CD4-positive, alpha-beta T cell treated with Interleukin-12 subunit alpha and Interleukin-12 subunit beta, for 1 hour (primary cell): ENCODE results near the gene THADA.

Source experiments
- DNase-seq: peaks from one replicate; pipeline ENCODE4 v3.0.0-alpha.2; 2020

THADA gene

GRCh38 chr2:43438858-43439655 lies 156.8 kb downstream of the THADA start:
- no peak for DNase-seq

- no peak for DNase-seq
These were observed 157.5 kb downstream of the THADA start for GRCh38 chr2:43438342-43438741.

- no peak for DNase-seq
These were observed 158.5 kb downstream of the THADA start for GRCh38 chr2:43437363-43437762.

DNA sequence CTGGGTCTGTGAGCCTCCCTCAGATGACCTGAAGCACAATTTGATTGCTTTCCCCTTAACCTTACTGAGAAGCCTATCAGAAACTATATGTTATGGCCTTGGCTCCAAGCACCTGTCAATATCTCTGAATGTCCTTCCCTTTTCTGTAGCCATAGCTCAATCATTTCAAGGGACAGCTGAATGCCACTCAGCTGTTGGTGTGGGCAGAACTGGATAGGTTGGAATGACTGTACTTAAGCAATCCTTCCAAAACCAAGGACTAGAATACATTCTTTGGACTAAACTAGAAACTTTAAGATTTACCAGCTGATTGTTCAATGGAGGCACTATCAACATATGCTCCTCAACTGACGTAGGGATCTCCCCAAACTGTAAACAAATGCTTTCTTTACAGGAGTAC lies 159.4 kb downstream of the THADA start:
- DNase-seq = no peak

GRCh38 chr2:43435746-43436145 lies 160.1 kb downstream of the THADA start:
- DNase-seq = no peak

GRCh38 chr2:43430489-43430888 lies 165.3 kb downstream of the THADA start:
- DNase-seq = no peak

DNA sequence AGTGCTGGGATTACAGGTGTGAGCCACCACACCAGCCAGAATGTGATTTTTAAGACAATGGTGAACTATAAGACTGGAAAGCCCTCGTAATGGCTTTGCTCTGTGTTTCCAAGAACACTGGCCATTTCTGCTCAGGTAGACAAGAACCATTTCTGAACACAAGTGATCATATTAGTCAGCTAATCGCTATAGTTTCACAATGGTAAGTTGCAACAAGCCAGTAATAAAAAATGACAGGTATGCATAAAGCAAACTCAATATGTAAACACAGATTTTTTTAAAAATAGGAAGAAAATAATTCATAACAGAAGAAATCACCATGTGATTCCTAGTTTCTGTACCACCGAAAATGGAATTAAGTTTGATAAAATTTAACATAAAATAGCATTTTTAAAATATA lies 166.5 kb downstream of the THADA start:
- no peak for DNase-seq

DNA sequence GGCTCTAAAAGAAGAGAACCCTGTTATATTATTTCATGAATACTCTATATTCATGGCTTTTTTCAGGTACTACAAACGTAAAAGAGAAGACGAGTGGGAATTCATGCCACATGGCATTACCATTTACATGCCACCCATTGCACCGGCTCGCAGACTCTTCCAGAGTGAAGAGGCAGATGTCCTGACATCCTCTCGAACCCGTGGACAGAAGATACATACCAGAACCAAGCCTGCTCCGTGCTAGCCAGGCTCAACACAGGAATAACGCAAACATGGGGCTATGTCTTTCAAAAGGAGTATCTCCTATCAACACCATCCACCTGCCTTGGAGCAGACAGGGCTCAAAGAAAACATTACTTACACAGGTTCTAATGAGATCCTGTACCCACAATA lies 168.8 kb downstream of the THADA start:
- no peak for DNase-seq

DNA sequence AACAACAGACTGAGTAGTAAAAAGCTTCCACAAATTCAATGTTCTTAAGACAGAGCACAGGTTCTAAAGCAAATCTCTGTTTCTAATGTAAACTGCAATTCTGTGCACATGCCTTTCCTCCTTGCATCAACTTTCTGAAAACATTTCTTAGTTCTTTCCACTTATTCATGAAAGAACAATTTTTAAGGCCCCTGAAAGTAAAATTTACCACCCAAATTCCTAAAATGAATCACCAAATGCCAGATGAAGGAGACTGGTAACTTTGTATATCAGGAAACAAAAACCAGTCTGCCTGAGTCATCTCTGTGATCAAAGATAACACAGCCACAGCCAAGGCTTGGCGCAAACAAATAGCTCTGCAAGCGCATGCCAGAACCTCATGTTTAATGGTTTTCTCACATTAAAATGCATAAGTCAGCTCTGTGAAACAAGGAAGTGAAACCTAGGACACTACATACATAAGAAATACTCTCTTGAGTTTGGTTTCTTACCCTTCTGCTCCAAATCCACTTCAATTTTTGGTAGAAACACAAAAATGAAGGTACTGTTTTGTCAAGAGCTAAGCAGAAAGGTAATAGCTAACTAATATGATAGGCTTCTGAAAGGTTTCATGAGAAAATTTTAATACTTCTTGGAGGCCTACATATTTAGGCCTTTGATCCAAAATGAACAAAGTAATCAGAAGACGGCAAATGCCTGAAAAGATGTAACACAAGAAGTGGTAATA lies 169.4 kb downstream of the THADA start:
- DNase-seq = peak; percentile 63

DNA sequence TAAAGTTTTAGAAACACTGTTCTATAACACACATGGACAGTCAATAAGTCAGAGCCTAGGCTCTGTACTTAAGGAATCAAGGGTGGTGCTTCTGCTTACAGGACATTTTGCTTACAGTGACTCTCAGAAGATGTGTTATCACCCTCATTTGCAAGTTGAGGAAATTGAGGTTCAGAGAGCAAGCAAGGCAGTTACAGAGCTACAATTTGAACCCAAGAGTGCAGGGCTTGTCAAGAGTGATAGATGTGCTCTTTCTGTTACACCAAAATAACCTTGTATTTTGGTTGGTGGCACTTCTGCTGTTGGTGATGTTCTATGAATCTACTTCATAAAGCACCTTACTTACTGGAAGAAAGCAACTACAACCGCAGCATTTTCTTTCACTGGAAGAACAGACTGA lies 170.2 kb downstream of the THADA start:
- DNase-seq = no peak

DNA sequence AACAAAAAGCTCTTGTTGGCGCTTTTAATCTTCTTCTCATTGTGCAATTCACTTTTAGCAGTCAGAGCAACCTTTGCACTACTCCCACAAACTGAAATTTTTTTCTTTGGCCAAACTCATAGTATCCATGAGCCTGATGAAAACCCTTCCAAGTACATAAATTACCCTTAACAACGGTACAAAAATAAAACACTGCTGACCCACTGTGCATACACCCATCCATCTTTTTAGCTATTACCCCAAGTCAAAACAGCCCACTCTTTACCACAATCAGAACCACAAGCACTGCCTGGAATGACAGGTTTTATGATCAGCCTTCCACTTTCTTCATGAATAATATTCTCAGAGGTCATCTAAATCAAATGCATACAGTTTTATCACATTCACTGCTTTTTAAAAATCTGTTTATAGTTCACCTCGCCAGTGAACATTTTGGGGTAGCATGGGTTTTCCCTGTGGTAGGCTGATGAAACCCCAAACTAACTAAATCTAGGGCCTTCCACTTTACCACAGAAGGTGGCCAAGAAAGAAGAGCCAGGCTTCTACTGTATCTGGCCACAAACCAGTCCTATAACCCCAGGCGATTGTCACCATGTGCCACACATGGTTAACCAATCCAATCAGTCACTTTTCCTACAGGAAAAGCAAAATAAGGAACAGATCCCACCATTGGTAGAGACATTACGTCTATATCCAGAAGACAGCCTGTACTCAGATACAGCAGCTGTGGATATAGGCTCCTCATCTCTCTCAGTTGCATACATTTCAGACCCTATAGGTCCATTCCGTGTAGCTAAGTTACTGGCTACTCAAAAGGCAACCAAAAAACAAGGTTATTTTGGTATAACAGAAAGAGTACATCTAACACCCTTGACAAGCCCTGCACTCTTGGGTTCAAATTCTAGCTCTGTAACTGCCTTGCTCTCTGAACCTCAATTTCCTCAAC lies 171.3 kb downstream of the THADA start:
- DNase-seq = no peak

- no peak for DNase-seq
These were observed 171.9 kb downstream of the THADA start for GRCh38 chr2:43423941-43424261.

DNA sequence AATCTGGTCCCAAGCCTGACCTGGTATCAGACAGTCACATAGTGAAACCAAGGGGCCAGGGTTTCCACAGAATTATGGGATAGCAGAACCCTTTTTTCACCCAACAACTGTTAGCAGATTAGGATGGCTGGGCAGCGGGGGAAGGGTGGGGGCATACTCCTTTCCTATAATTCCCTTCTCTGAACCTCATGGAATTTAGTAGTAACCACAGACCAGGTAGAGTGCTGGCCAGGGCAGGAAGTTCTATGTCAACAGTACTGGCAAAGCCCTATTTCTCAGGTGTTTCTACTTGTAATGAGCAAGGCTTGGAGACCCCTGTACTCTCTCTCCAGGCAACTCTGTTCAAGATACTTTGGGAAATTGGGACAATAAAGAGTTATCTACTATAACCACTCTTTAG lies 174.6 kb downstream of the THADA start:
- DNase-seq = no peak

GRCh38 chr2:43420389-43420801 lies 175.4 kb downstream of the THADA start:
- DNase-seq = no peak

DNA sequence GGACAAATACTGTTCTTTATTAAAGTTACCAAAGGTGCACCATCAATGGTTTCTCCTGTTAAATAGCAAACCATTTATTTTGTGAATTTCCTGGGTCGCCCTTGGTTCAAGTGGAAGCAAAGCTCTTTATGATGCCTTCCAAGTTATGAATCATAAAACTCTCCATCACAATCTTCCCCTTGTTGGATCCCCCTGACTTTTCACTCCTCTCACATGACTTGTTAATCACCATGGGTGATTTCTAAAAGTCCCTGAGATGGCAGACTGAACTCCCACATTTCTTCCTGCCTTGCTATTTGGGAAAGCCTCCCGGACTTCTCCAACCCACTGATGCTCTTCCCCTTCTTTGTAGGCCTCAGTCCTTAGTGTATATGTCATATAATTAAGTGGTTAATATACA lies 176.0 kb downstream of the THADA start:
- no peak for DNase-seq

DNA sequence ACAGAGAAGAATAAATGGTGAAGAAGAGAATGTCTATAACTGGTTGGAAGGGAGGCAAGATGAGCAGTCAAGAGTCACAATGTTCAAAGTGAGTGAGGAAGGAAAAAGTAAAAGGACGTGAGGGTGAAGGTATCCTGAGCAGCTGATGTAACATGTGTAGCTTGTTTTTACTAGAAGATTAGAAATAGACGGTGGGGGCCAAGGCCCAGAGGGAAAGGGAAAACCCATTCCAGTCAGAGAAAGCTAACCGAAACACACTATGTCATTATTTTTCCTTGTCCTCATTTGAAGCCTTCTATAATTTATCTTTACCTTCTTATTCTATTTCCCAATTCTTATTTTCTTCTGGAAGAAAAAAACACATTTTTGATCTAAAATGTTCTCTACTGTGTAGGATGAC lies 176.6 kb downstream of the THADA start:
- no peak for DNase-seq

DNA sequence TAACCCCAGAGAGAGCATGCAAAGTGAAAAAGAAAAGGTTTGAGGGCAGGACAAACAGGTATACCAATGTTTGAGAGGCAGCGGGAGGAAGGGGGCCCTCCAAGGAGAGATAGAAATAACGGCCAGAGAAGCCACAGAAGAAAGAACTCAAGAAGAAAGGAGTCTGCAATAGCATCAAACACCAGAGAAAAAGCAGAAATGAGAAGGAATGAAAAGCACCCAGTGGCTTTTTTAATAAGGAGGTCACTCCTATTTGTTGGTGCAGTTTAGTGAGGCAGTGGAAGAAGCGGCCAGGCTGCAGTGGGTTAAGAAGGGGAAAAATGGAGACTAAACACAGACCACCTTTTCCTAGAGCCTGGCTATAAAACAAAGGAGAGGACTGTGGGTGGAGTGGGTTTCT lies 177.2 kb downstream of the THADA start:
- no peak for DNase-seq

DNA sequence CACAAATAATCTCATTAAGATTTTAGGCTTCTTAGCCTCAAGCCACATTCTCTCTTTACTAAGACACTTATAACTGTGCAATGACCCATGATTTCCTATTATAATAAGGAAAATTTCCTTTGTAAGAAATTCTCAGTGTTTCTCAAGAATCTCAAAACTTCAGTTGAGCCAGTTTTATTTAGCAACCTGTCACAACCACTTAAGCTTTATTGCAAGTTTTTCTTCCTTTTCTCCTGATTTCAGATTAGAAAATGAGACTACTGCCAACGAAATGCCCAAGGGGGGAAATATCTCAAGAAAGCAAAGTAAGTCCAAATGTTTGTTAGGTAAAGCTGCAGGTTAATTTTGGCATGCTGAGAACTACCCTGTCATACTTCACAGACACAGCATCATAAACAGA lies 178.5 kb downstream of the THADA start:
- no peak for DNase-seq

- DNase-seq = no peak
These were observed 180.2 kb downstream of the THADA start for GRCh38 chr2:43415592-43415991.

DNA sequence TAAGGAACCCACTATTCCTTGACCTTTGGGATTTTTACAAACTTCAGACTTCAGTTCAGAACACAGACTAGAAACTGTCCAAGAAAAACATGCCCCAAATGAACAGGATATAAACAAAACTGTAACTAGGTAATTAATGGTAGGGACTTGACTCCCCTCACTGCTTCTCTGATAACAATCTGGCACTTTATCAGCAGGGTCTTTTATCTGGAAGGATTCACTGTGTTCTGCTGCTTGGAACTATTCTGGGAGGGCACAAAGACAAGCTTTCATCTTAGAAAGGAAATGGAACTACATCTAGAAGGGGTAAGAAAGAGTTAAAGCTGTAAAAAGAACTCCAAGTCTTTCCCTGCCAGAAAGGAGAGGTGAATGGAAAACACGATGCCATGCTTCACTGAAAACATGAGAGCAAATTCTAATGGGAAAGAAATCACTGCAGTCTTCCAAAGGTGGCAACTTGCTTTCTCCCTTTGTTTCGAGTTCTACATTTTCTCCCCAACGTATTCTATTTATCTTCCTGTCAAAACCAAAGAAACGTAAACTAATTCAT lies 181.2 kb downstream of the THADA start:
- no peak for DNase-seq

- no peak for DNase-seq
These were observed 181.8 kb downstream of the THADA start for GRCh38 chr2:43414033-43414432.

GRCh38 chr2:43412114-43412753 lies 183.6 kb downstream of the THADA start:
- DNase-seq = no peak
